IgD-negative memory B cell (primary cell): ENCODE results near the gene SLC1A7. TPM values are rescaled to one million over a fixed set of nuclear protein-coding genes. Genes with fewer than 3 reads are reported as not detected.
"Not testable (repeated sequence)": the region's sequence is repeated elsewhere in the genome, so short reads cannot be mapped to it uniquely, and the experiment has no call there.

Experiments
- H3K27ac Mint-ChIP-seq, 3 donors: one replicate each; pipeline ENCODE4 v1.8.0; 2020 to 2022; ENCODE audit warnings: mild to moderate bottlenecking in 3 of 3, mixed read lengths in 3 of 3, moderate library complexity in 1 of 3
- H3K27me3 Mint-ChIP-seq: one replicate; pipeline ENCODE4 v1.8.0; 2021; ENCODE audit warnings: mixed read lengths
- H3K36me3 Mint-ChIP-seq: one replicate; pipeline ENCODE4 v1.8.0; 2020; ENCODE audit warnings: mild to moderate bottlenecking, mixed read lengths
- H3K4me1 Mint-ChIP-seq, 3 donors: one replicate each; pipeline ENCODE4 v1.8.0; 2020 to 2022; ENCODE audit warnings: mixed read lengths in 3 of 3, mild to moderate bottlenecking in 1 of 3
- H3K4me3 Mint-ChIP-seq, 4 donors: one replicate each; pipeline ENCODE4 v1.8.0; 2020 to 2022; ENCODE audit warnings: mild to moderate bottlenecking in 4 of 4, mixed read lengths in 4 of 4, moderate library complexity in 3 of 4
- H3K9me3 Mint-ChIP-seq, 3 donors: one replicate each; pipeline ENCODE4 v1.8.0; 2020 to 2021; ENCODE audit warnings: mixed read lengths in 3 of 3, mild to moderate bottlenecking in 1 of 3
- polyA plus RNA-seq: library from polyadenylated mRNA; unstranded; fragments of 300-500 nt; fragmentation: Illumina TruSeq; gene quantifications from one replicate; pipeline ENCODE4 v1.2.3, GENCODE V29; 2021

SLC1A7 gene
- polyA plus RNA-seq, result not detected

DNA sequence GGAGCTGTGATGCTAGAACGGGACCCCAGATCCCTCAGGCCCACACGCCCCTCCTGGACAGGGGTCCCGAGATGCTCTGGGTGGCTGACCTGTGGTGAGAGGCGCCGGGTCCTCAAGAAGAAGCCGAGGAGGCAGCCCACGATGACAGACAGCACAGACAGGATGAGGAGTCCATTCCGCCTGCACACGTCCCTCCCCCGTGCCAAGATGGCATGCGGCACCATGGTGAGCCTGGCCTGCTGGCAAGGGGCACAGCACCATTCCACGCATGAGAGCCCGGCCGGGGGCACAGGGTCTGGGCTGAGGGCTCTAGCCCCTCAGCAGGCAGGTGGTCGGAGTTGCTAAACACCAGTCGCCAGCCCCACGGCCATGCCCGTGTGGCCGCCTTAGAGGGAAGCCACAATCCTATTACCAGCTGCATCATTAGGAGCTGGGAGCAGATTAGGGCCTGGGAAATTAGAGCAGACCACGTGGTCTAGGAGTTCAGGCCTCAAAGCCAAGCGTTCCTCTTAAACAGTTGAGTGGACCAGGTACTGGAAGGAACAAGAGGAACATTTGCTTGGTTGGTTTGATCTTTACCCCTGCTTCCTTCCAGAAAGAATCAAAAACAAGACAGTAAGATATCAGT, at the start of gene SLC1A7:
Gene SLC1A7 (minus strand): TSS at position 413 of the 628 bp plus-strand sequence. CDS start 189 bp downstream, at position 224.
- Mint-ChIP-seq H3K4me3 (no peak within 1 kb of the TSS), H3K27me3 (no peaks in the 10 kb centered on the region), H3K36me3 (peaks cover 7% of the 10 kb centered on the region), H3K27ac (no peak within 1 kb of the TSS), H3K4me1 (no peaks in the 10 kb centered on the region), H3K9me3 (peaks cover 6 to 7% (median 6%) of the 10 kb centered on the region in 3 donors)

- Mint-ChIP-seq H3K27ac (no peak overlapping the region), H3K27me3 (peaks cover 2% of the 10 kb centered on the region), H3K4me1 (no peaks in the 10 kb centered on the region), H3K9me3 (no peaks in the 10 kb centered on the region), H3K4me3 (no peak overlapping the region), H3K36me3 (peaks cover 2% of the 10 kb centered on the region)
These were observed 47.8 kb upstream of the SLC1A7 start for GRCh38 chr1:53190210-53190611.

DNA sequence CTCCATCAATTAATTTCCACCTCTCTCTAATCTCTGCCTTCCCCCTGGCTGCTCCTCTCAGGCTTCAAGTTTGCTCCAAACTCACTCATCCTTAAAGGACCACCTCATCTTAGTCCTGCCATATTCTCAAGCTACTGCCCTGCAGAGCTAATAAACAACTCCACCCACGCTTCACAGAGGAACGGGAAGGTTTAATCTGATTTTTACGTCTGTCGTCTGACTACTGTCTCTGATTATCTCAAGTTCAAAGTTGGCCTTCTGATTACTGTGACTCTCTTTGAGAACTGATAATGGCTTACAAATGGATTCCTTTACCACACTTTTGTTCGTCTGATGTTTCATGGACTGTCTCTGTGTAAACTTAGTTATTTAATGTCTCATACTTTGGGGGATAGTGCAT, 46.6 kb upstream of the SLC1A7 start:
- no peak overlapping the region for H3K4me3 Mint-ChIP-seq
- no peak overlapping the region for H3K27ac Mint-ChIP-seq
- H3K36me3 Mint-ChIP-seq, result no peaks in the 10 kb centered on the region
- H3K9me3 Mint-ChIP-seq, result no peaks in the 10 kb centered on the region
- no peaks in the 10 kb centered on the region for H3K4me1 Mint-ChIP-seq
- peaks cover 2% of the 10 kb centered on the region for H3K27me3 Mint-ChIP-seq

GRCh38 chr1:53188099-53188498, 45.7 kb upstream of the SLC1A7 start:
- Mint-ChIP-seq H3K27me3 (peaks cover 2% of the 10 kb centered on the region), H3K4me3 (no peak overlapping the region), H3K4me1 (no peaks in the 10 kb centered on the region), H3K36me3 (no peaks in the 10 kb centered on the region), H3K9me3 (no peaks in the 10 kb centered on the region), H3K27ac (no peak overlapping the region)

DNA sequence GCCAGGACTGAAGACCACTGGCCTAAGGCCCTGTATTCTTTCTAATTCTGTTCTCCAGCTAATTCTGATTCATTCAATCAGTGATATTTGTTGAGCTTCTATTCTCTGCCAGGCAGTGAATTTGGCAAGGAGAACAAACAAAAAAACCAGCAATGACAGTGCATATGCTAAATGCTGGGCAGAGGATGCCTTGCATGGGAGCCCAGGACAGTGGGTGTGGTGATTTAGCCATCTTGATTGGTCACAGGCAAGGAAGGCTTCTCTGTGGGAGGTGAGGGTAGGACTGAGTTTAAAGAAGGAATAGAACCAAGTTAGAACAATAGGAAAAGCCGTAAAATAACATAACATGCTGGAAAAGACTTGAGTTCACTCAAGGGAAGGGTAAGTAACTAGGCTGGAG, 45.0 kb upstream of the SLC1A7 start:
- Mint-ChIP-seq H3K36me3 (no peaks in the 10 kb centered on the region), H3K9me3 (no peaks in the 10 kb centered on the region), H3K27ac (no peak overlapping the region), H3K4me3 (no peak overlapping the region), H3K4me1 (no peaks in the 10 kb centered on the region), H3K27me3 (peaks cover 2% of the 10 kb centered on the region)

DNA sequence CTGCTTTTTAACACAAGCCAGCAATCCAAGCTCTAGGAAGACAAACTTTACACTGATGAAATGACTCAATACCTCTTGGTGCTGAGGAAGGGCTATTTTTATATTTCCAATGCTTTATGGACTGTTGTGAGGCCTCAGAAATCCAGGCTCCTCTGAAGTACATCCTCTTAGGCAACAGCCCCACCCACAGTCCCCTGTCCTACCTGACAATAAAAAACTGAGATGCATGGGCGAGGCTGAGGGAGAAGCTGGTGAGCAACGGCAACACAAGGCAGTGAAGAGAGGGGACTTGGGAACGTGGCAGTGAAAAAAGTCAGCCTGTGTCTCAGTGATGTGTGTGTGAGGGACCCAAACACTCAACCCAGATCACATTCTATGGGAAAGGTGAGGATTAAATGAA, 44.1 kb upstream of the SLC1A7 start:
- H3K9me3 Mint-ChIP-seq, result no peaks in the 10 kb centered on the region
- no peaks in the 10 kb centered on the region for H3K36me3 Mint-ChIP-seq
- H3K27ac Mint-ChIP-seq, result no peak overlapping the region
- H3K27me3 Mint-ChIP-seq, result peaks cover 2% of the 10 kb centered on the region
- H3K4me3 Mint-ChIP-seq, result no peak overlapping the region
- H3K4me1 Mint-ChIP-seq, result no peaks in the 10 kb centered on the region

- not testable (repeated sequence) for H3K4me1 Mint-ChIP-seq, H3K27ac Mint-ChIP-seq, H3K9me3 Mint-ChIP-seq, H3K27me3 Mint-ChIP-seq, H3K4me3 Mint-ChIP-seq, H3K36me3 Mint-ChIP-seq
These were observed 43.5 kb upstream of the SLC1A7 start for GRCh38 chr1:53185955-53186297.

DNA sequence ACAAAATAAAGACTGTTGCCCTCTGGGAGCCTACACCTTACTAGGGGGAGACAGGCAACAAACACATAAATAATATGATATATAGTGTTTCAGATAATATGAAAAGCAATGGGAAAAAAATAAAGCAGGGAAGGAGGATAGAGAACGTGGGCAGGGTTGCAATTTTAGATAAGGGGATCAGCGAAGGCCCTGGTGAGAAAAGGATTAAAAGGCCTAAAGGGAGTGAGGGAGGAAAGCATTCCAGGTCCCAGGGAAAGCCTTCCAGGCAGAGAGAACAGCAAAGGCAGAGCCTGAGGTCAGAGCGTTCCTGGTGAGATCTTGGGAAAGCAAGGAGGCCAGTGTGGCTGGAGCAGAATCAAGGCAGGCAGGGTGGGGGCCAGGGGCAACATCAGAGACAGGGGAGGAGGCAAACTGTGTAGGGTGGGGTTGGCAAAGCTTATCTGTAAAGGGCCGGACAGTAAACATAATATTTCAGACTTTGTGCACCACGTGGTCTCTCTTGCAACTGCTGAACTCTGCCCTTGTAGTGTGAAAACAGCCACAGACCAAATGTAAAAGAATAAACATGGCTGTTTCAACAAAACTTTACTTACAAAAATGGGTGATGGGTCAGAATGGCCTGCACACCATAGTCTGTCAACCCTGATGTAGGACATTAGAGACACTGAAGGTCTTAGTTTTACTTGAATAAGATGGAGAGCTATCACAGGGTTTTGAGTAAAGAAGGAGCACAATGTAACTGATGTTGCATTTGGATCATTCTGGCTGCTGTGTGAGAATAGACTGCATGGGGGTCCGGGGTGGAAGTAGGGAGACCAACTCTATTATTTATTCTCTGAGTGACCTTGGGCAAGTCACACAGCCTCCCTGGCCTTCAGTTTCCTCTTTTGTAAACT, 40.9 kb upstream of the SLC1A7 start:
- H3K4me3 Mint-ChIP-seq, result no peak overlapping the region
- no peaks in the 10 kb centered on the region for H3K9me3 Mint-ChIP-seq
- peaks cover 2% of the 10 kb centered on the region for H3K27me3 Mint-ChIP-seq
- H3K36me3 Mint-ChIP-seq, result no peaks in the 10 kb centered on the region
- H3K4me1 Mint-ChIP-seq, result no peaks in the 10 kb centered on the region
- H3K27ac Mint-ChIP-seq, result no peak overlapping the region

DNA sequence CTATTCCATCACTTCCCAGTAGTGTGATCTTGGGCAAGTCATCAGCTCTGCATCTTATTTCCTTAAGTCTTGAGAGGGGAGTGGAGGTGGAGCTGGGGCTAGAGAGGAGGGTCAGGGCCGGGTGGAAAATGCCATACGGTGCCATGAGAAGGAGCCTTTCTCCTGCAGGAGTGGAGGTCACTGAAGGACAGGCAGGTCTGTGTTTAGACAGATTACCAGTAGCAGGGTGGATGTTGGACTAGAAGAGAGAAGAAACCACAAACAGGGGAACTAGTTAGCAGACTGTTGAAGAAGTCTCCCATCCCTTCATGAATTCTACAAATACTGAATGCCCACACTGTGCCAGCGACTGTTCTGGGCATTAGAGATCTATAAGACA, 40.3 kb upstream of the SLC1A7 start:
- H3K36me3 Mint-ChIP-seq, result no peaks in the 10 kb centered on the region
- no peaks in the 10 kb centered on the region for H3K4me1 Mint-ChIP-seq
- no peak overlapping the region for H3K27ac Mint-ChIP-seq
- H3K27me3 Mint-ChIP-seq, result peaks cover 2% of the 10 kb centered on the region
- no peak overlapping the region for H3K4me3 Mint-ChIP-seq
- H3K9me3 Mint-ChIP-seq, result no peaks in the 10 kb centered on the region

- Mint-ChIP-seq H3K27ac (no peak overlapping the region), H3K4me3 (no peak overlapping the region), H3K4me1 (no peaks in the 10 kb centered on the region), H3K36me3 (no peaks in the 10 kb centered on the region), H3K9me3 (peaks cover 0 to 2% (median 0%) of the 10 kb centered on the region in 3 donors), H3K27me3 (peaks cover 4% of the 10 kb centered on the region)
These were observed 39.7 kb upstream of the SLC1A7 start for GRCh38 chr1:53182111-53182593.

DNA sequence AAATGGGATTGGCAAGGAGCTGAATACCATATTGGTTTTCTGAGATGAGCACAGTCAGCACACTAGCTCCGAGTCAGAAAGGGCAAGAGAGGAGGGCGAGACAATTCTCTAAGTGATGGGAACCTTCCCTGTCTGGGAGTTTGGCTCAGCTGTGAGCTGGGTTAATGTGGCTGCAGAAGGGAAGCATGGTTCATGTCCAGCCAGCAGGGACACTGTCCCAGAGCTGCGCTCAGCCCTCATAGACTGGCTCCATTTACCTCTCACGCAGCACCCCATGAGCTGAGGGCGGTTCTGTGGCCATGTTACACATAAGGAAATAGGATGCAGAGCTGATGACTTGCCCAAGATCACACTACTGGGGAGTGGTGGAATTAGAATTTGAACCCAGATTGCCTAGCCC, 38.5 kb upstream of the SLC1A7 start:
- Mint-ChIP-seq H3K4me1 (no peaks in the 10 kb centered on the region), H3K9me3 (peaks cover 0 to 2% (median 0%) of the 10 kb centered on the region in 3 donors), H3K4me3 (no peak overlapping the region), H3K36me3 (no peaks in the 10 kb centered on the region), H3K27ac (peak overlapping the region in 1 of 3 donors; percentile 71), H3K27me3 (peaks cover 6% of the 10 kb centered on the region)

DNA sequence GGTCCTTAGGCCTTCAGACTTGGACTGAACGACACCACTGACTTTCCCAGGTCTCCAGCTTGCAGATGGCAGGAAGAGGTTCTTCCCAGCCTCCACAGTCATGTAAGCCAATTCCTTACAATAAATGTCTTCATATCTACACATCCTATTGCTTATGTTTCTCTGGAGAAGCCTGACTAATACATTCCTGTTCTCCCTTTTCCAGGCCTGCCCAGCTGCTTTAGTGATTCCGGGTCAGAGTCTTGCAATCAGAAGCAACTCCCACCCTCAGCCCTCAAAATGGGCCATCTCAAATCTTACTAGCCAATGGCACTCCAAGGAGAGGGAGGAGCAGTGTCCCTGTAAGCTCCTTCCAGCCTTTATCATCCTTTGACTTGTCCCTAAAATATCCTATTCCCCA, 37.8 kb upstream of the SLC1A7 start:
- Mint-ChIP-seq H3K27me3 (peaks cover 6% of the 10 kb centered on the region), H3K9me3 (peaks cover 0 to 2% (median 0%) of the 10 kb centered on the region in 3 donors), H3K36me3 (no peaks in the 10 kb centered on the region), H3K4me3 (no peak overlapping the region), H3K4me1 (no peaks in the 10 kb centered on the region), H3K27ac (no peak overlapping the region)

GRCh38 chr1:53176452-53177208, 34.2 kb upstream of the SLC1A7 start:
- H3K9me3 Mint-ChIP-seq, result peaks cover 0 to 2% (median 0%) of the 10 kb centered on the region in 3 donors
- H3K36me3 Mint-ChIP-seq, result peaks cover 1% of the 10 kb centered on the region
- peaks cover 10% of the 10 kb centered on the region for H3K27me3 Mint-ChIP-seq
- no peak overlapping the region for H3K4me3 Mint-ChIP-seq
- peaks cover 5 to 8% (median 8%) of the 10 kb centered on the region in 3 donors for H3K4me1 Mint-ChIP-seq
- H3K27ac Mint-ChIP-seq, result no peak overlapping the region

GRCh38 chr1:53174971-53175913, 32.8 kb upstream of the SLC1A7 start:
- Mint-ChIP-seq H3K4me1 (peaks cover 5 to 8% (median 8%) of the 10 kb centered on the region in 3 donors), H3K27ac (peak overlapping the region in 2 of 3 donors; percentile 58 to 59), H3K36me3 (peaks cover 1% of the 10 kb centered on the region), H3K27me3 (peaks cover 10% of the 10 kb centered on the region), H3K9me3 (peaks cover 0 to 2% (median 0%) of the 10 kb centered on the region in 3 donors), H3K4me3 (no peak overlapping the region)
